ENCODE data around the gene SH2D3A.
"Not testable (repeated sequence)": the region's sequence is repeated elsewhere in the genome, so short reads cannot be mapped to it uniquely, and the experiment has no call there.

Gene SH2D3A

DNA sequence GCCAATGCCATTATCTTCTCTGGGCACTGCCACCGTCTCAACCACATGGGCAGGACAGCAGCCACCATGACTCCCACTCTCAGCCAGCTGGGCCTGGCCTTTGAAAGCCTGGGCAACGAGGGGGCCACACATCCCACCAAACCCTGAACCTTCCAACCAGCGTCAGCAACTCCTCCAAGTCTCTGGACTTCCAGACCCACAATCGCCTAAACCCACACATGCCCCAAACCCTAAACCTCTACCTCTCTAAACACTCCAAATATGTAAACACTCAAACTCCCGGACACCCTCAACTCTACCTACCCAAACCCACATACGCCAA is 47.7 kb downstream of the SH2D3A start:
- DNase-seq = no peak

DNA sequence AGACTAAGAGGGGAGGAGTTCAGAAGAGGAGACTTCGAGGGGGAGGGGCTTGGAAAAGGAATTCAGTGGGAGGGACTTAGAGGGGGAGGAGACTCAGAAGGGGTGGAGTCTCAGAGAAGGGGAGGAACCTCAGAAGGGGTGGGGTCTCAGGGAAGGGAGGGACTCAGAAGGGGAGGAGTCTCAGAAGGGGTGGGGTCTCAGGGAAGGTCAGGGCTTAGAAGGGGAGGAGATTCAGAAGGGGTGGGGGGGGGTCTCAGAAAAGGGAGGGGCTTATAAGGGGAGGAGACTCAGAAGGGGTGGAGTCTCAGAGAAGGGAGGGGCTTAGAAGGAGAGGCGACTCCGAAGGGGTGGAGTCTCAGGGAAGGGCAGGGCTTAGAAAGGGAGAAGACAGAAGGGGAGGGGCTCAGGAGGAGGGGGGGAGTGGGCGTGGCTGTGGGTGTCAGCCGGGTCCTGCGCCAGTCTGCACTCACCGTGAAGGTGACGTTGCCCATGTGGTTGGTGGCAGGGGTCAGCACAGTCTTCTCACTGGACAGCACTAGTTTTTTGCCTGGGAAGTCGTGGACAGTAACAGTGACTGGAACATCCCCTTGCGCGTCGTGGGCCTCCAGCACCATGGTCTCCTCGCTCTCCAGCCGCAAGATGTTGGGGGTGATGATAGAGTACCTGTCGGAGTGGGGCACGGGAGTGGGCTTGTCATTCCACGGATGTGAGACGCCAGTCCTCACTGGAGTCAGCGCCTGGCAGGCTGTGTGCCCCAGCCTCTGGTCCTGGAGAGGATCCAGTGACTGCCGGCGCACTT is 48.3 kb downstream of the SH2D3A start:
- peak; percentile 58 for DNase-seq

- DNase-seq = no peak
Observed at GRCh38 chr19:6718111-6718740, 49.0 kb downstream of the SH2D3A start.

DNA sequence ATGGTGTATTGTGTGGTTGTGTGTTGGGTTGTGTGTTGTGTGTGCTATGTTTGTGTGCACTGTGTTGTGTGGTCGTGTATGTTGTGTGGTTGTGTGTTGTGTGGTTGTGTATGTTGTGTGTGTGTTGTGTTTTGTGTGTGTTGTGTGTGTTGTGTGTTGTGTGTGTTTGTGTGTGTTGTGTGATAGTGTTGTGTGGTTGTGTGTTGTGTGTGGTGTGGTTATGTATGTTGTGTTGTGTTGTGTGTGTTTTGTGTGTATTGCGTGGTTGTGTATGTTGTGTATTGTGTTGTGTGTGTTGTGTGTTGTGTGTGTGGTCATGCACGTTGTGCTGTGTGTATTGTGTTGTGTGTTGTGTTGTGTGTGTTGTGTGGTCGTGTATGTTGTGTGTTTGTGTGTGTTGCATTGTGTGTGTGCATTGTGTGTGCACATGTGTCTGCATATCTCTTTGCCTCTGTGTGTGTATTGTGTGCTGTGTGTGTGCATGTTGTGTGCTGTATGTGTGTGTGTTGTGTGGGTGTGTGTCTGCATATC is 49.7 kb downstream of the SH2D3A start:
- no peak for DNase-seq

DNA sequence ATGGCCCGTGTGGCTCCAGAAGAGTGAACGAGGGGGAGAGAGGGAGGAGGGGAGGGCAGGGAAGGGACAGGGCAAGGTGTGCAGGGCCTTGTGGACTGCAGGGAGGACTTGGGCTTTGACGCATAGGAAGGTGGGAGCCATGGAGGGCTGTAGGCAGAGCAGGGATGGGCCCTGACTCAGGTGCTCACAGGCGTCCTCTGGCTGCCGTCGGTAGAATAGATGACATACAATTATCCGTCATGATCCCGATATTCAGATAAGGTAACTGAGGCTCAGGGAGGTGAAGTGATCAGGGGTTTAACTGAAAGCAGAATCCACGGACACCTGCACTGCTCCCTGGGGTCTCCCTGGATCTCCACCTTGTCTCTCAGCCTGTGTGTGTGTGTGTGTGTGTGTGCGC is 50.2 kb downstream of the SH2D3A start:
- DNase-seq = no peak

DNA sequence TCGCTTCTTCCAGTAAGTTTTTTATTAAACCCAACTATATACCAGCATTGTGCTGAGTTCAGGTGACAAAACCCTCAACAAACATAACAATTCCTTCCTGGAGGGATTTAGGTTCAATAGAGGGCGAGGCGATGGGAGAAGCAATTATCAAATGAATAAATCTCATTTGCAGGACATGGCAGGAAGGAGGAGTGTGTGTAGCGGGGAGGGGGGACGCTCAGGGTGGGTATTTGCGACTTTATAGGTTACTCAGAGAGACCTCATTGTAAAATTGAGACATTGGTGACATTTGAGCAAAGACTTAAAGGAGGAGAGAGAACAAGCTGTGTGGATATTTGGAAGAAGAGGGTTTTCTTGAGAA is 50.6 kb downstream of the SH2D3A start:
- no peak for DNase-seq

GRCh38 chr19:6714749-6715555 is 52.3 kb downstream of the SH2D3A start:
- no peak for DNase-seq

- no peak for DNase-seq
Observed at GRCh38 chr19:6713773-6714692, 53.2 kb downstream of the SH2D3A start.

DNA sequence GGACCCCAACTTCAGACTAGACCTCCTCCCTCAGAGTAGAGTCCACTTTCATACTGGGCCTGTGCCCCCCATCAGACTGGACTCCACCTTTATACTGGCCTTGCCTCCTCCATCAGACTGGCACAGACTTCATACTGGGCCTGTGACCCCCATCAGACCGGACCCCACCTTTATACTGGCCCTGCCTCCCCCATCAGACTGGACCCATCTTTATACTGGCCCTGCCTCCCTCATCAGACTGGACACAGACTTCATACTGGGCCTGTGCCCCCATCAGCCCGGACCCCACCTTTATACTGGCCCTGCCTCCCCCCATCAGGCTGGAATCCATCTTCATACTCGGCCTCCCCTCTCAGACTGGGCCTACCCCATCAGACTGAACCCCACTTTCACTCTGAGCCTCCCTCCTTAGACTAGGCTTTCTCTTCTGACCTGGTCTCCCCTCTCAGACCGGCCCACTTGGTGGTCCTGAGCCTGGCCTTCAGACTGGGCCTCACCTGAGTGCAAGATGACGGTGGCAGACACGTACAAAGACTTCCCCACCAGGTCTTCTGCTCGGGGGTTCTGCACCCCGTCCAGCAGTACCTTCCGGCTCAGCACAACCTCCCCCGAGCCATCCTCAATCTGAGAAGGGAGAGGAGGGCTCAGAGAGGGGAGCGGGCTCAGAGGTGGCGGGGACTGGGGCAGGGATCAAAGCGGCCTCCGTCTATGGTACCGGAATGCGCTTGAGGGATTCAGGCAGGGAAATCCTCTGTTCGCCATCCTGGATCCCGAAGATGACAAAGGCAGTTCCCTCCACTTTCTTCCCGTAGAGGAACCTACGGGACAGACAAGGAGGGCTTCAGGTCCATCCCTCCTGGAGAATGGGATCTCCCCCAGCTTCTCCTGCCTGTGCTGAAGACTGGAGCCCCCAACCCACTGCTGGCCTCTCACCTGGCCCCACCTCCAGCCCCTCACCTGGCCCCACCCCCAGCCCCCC is 54.3 kb downstream of the SH2D3A start:
- DNase-seq = no peak

GRCh38 chr19:6712231-6712630 is 55.0 kb downstream of the SH2D3A start:
- no peak for DNase-seq

GRCh38 chr19:6711605-6712004 is 55.6 kb downstream of the SH2D3A start:
- DNase-seq = no peak

DNA sequence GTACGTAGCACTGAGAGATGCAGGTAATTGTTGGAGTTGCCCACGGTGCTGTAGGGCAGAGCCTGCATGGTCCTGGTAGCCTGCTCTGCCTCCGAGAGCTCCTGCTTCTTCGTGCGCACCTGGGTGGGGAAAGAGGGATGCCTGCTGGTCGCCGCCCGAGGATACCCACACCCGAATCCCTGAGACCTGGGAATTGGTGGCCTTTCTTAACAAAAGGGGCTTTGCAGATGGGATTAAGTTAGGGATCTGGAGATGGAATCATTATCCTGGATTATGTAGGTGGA is 56.2 kb downstream of the SH2D3A start:
- DNase-seq = no peak

DNA sequence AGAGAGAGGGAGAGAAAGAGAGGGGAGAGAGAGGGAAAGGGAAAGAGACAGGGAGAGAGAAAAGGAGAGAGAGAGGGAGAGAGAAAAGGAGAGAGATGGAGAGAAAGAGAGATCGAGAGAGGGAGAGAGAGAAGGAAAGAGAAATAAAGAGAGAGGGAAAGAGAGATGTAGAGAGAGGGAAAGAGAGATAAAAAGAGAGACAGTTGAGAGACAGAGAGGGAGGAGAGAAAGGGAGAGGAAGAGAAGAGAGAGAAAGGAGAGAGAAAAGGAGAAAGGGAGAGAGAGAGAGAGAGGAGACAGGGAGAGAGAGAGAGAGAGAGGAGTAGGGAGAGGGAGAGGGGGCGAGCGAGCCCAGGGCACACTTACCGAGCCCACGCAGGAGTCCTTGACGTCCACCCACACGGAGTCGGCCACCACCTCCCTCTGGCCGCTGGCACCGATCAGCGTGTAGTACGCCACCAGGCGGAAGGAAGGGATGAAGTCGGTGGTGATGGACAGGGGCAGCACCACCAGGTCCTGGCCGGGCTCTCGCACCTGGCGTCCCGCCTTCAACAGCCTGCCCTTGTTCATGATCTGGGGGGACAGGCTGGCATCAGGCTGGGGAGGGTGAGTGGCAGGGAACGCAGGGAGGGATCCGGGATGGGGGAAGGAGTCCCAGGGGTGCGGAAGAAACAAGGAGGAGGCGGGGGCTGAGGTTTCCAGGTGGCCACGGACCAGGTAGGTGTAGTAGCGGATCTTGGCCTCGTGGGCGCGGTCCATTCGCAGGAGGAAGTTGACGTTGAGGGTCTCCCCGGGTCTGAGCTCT is 56.8 kb downstream of the SH2D3A start:
- no peak for DNase-seq

GRCh38 chr19:6709549-6709948 is 57.7 kb downstream of the SH2D3A start:
- no peak for DNase-seq

DNA sequence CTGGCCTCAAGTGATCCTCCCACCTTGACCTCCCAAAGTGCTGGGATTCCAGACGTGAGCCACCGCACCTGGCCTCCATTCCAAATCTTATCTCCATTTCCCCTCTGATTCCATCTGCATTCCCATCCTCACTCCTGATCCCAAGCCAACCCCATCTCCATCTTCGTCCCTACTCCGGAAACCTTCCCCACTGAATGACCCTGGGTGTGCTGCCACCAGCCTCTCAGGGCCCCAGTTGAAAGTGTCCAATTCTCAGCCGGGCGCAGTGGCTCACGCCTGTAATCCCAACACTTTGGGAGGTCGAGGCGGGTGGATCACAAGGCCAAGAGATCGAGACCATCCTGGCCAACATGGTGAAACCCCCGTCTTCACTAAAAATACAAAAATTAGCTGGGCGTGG is 58.3 kb downstream of the SH2D3A start:
- not testable (repeated sequence) for DNase-seq

DNA sequence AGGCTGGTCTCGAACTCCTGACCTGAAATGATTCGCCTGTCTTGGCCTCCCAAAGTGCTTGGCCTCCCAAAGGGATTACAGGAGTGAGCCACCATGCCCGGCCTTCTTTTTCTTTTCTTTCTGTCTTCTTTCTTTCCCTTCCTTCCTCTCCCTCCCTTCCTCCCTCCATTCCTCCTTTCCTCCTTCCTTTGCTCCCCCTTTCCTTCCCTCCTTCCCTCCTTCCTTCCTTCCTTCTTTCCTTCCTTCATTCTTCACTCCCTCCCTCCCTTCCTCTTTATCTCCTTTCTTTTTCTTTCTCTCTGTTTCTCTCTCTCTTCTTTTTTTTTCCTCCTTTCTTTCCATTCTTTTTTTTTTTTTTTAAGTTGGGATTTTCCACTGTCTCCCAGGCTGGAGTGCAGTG is 58.9 kb downstream of the SH2D3A start:
- no peak for DNase-seq

- DNase-seq = no peak
Observed at GRCh38 chr19:6707658-6708018, 59.6 kb downstream of the SH2D3A start.

GRCh38 chr19:6707011-6707657 is 60.1 kb downstream of the SH2D3A start:
- no peak for DNase-seq

- no peak for DNase-seq
Observed at GRCh38 chr19:6706633-6706958, 60.6 kb downstream of the SH2D3A start.

GRCh38 chr19:6705931-6706632 is 61.2 kb downstream of the SH2D3A start:
- no peak for DNase-seq

Data from activated CD4-positive, alpha-beta T cell treated with anti-CD3 and anti-CD28 coated beads for 48 hours (primary cell).